Peyer's patch (tissue), 4 donors: ENCODE results near the gene ZXDC. TPM values are rescaled to one million over a fixed set of nuclear protein-coding genes. Genes with fewer than 3 reads are reported as not detected.
A peak's percentile ranks its signal among the peaks of the same experiment; 100 is the strongest.

Experiments used
- DNase-seq, 3 donors: peaks; one replicate each; pipeline ENCODE4 v3.0.0-alpha.2; 2017 to 2019
- H3K27ac ChIP-seq, 4 donors: fragments of 200-600 bp; sonication (generic); one replicate each; pipeline ENCODE4 v1.5.1; 2016 to 2019
- H3K27me3 ChIP-seq, 2 donors: fragments of 200-600 bp; sonication (generic); one replicate each; pipeline ENCODE4 v1.5.1; 2019
- H3K36me3 ChIP-seq, 3 donors: fragments of 200-600 bp; sonication (generic); one replicate each; pipeline ENCODE4 v1.5.1; 2016 to 2019
- H3K4me1 ChIP-seq, 4 donors: fragments of 200-600 bp; sonication (generic); one replicate each; pipeline ENCODE4 v1.5.1; 2016 to 2019
- H3K4me3 ChIP-seq, 4 donors: fragments of 200-600 bp; sonication (generic); 1 replicate in 3 of 4; 2 replicates in 1 of 4; pipeline ENCODE4 v1.5.1; 2016 to 2019; ENCODE audit warnings: mild to moderate bottlenecking in 1 of 4
- H3K9me3 ChIP-seq, 4 donors: fragments of 200-600 bp; sonication (generic); one replicate each; pipeline ENCODE4 v1.5.1; 2016 to 2019; ENCODE audit warnings: mild to moderate bottlenecking in 1 of 4
- POLR2A ChIP-seq, 2 donors: fragments of 450-650 bp; IDR thresholded peaks; one replicate each; pipeline ENCODE4 v1.5.1; 2017; ENCODE audit warnings: antibody characterized with exemption in 2 of 2, mild to moderate bottlenecking in 2 of 2, moderate library complexity in 2 of 2
- total RNA-seq, 4 donors: library from RNA; depleted of rRNA; stranded (reverse); fragments of >200 nt; gene quantifications; one replicate each; pipeline ENCODE4 v1.1.0, GENCODE V29; 2016
- TF ChIP-seq, protein P1 (sequence below), 6 experiments: fragments of 450-650 bp in 4 of 6; fragments of 200-600 bp in 2 of 6; sonication (generic) in 1 of 6; IDR thresholded peaks; one replicate each; pipeline ENCODE4 v1.5.1; 2017 to 2019; ENCODE audit warnings: antibody characterized with exemption in 6 of 6, mild to moderate bottlenecking in 3 of 6, moderate library complexity in 1 of 6

The ZXDC gene
- total RNA-seq, 4 donors from 2014 or later: 44.1 to 99.8 (median 67.5) TPM

DNA sequence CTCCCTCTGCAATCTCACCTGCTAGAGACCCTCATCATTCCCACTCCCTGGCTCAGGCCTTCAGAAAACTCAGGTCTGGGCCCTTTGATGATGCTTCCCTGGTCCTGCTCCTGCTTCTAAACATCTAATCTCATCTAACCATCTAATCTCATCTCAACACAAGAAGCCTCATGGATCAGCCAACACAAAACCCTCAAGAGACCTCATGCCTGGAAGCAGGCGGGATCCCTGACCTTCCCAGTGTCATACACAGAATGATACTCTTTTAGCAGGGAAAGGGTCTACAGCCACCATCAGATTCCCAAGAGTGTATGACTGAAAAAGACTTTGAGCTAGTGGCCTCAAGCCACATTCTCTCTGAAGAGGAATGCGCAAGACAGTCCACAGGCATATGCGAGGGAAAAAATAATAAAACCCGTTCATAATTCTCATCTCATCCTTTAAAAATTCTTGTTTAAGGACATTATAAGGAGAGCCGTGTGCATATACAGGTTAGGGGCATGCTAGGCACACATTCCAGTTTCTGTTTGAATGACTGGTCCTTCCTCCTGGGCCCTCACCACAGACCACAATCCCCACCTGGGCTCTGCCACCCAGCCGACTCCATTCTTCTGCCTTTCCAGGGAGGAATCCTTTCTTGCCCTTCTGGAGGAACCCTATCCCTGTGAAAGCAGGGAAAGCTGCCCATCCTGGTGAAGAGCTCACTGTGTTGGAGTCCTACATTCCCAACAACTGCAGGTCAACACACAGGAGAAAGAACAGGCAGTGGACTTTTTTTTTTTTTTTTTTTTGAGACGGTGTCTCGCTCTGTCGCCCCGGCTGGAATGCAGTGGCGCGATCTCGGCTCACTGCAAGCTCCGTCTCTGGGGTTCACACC, 2.2 kb downstream of the ZXDC start:
- Histone ChIP-seq H3K27me3 (no peaks in the 10 kb centered on the region), H3K27ac (no peak overlapping the region), H3K36me3 (peaks cover 3 to 34% (median 7%) of the 10 kb centered on the region in 3 donors), H3K4me3 (peak overlapping the region in 3 of 4 donors; percentile 71 to 98 (median 77)), H3K4me1 (peaks cover 7 to 37% (median 22%) of the 10 kb centered on the region in 4 donors), H3K9me3 (no peaks in the 10 kb centered on the region)
- peak in 1 of 3 donors; percentile 40 for DNase-seq
- TF ChIP-seq, protein P1, sequence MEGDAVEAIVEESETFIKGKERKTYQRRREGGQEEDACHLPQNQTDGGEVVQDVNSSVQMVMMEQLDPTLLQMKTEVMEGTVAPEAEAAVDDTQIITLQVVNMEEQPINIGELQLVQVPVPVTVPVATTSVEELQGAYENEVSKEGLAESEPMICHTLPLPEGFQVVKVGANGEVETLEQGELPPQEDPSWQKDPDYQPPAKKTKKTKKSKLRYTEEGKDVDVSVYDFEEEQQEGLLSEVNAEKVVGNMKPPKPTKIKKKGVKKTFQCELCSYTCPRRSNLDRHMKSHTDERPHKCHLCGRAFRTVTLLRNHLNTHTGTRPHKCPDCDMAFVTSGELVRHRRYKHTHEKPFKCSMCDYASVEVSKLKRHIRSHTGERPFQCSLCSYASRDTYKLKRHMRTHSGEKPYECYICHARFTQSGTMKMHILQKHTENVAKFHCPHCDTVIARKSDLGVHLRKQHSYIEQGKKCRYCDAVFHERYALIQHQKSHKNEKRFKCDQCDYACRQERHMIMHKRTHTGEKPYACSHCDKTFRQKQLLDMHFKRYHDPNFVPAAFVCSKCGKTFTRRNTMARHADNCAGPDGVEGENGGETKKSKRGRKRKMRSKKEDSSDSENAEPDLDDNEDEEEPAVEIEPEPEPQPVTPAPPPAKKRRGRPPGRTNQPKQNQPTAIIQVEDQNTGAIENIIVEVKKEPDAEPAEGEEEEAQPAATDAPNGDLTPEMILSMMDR (IDR thresholded peaks at IDR 0.05): no peak
- TF ChIP-seq POLR2A (IDR thresholded peaks at IDR 0.05): no peak

DNA sequence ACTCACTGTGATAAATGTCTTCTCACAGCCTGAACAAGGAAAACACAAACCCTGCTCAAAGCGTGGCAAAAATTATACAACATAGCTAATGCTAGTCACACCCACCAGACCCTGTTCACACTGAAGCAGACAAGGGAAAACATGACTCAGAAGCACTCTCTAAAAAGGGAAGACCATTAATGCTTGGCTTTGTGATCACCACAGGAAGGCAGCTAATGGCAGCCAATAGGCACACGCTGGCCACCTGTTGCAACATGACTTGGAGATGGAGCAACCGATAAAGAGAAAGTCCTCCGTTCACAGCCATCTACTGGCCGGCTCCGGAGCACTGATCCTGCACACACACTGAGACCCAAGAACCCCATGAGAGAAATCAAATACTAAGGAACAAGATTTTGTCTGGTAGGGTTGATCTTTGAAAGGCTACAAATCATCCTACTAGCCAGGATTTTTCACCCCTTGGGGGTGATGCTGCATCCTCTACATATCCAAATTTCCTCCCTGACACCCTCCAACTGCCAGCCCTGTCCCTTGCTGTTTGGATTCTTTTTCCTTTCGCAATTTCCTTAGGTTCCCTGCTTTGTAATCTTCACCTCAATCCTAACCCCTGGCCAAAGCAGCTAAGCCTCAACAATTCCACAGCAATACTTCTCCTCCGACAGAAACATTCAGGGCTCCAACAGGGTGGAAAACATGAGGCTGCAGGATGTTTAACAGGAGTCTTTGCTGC, 3.2 kb downstream of the ZXDC start:
- no peaks in the 10 kb centered on the region for H3K27me3 ChIP-seq
- H3K36me3 ChIP-seq: peaks cover 3 to 45% (median 7%) of the 10 kb centered on the region in 3 donors
- no peak overlapping the region for H3K27ac ChIP-seq
- peaks cover 7 to 37% (median 22%) of the 10 kb centered on the region in 4 donors for H3K4me1 ChIP-seq
- peak; percentile 36 to 81 (median 57) for DNase-seq
- H3K4me3 ChIP-seq: peak overlapping the region in 2 of 4 donors; percentile 13 to 71
- no peak for TF ChIP-seq POLR2A (IDR thresholded peaks at IDR 0.05)
- TF ChIP-seq, protein P1 (IDR thresholded peaks at IDR 0.05): no peak
- H3K9me3 ChIP-seq: no peaks in the 10 kb centered on the region

DNA sequence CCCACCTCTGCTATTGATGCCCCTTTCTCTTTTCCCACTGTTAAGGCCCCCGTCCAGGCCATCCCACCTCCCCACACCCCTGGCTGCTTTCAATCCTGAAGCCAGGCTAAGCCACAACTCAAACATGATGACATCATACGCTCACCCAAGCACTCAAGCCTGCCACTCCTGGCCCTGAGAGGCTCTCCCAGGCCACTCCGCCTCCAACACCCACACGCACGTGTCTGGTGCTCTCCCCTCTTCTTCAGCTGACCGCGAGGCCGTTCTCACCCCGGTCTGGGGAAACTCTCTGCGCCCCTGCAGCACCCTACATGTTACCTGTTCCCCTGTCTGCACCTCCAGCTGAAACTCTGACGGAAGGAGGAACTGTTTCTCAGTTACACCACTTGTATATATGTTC, 6.2 kb downstream of the ZXDC start:
- DNase-seq: peak in 2 of 3 donors; percentile 38 to 42
- peaks cover 3 to 74% (median 10%) of the 10 kb centered on the region in 3 donors for H3K36me3 ChIP-seq
- H3K27me3 ChIP-seq: no peaks in the 10 kb centered on the region
- H3K4me3 ChIP-seq: no peak overlapping the region
- peaks cover 7 to 30% (median 16%) of the 10 kb centered on the region in 4 donors for H3K4me1 ChIP-seq
- no peaks in the 10 kb centered on the region for H3K9me3 ChIP-seq
- no peak for TF ChIP-seq POLR2A (IDR thresholded peaks at IDR 0.05)
- TF ChIP-seq, protein P1 (IDR thresholded peaks at IDR 0.05): no peak
- no peak overlapping the region for H3K27ac ChIP-seq

DNA sequence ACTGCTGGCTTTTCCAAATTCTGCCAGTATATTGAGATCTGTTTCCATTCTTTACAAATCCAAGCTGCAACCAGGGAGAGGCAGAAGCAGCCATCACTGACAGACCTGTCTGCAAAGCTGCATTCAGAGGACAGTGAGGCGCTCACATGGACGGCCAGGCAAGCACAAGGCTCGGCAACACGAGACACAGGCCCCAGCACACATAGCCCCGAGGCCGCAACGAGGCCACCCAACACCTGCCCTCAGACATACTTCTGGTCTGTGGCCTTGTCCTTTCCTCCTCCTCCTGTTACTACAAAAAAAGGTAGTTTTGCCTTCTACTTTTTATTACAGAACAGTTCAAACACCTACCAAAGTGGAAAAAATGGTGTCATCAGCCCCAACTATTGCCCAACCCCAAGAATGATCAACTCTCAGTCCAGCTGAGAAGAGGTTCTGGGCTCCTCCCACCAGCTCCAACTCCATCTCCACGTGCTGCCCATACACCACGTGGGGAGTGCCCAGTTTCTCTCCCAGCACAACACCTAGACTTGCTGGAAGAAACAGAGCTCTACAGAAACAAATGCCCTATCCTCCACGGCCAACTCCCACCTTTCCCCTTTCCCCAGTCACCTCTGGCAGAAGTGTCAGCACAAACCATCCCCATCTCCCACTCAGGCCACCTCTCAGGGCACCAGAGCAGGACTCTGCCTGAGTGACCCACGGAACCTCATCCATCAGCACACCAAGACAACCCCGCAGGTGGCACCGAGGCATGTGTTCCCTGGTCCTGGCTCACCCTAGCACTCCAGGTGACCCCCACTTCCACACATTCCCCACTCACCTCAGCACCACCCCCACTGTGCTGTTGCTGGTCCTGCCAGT, 7.4 kb downstream of the ZXDC start:
- Histone ChIP-seq H3K4me1 (peaks cover under 1 to 18% (median 7%) of the 10 kb centered on the region in 4 donors), H3K27ac (no peak overlapping the region), H3K27me3 (no peaks in the 10 kb centered on the region), H3K36me3 (peaks cover 3 to 87% (median 10%) of the 10 kb centered on the region in 3 donors), H3K4me3 (no peak overlapping the region), H3K9me3 (no peaks in the 10 kb centered on the region)
- DNase-seq: peak in 1 of 3 donors; percentile 38
- TF ChIP-seq, protein P1 (IDR thresholded peaks at IDR 0.05): no peak
- TF ChIP-seq POLR2A (IDR thresholded peaks at IDR 0.05): no peak

DNA sequence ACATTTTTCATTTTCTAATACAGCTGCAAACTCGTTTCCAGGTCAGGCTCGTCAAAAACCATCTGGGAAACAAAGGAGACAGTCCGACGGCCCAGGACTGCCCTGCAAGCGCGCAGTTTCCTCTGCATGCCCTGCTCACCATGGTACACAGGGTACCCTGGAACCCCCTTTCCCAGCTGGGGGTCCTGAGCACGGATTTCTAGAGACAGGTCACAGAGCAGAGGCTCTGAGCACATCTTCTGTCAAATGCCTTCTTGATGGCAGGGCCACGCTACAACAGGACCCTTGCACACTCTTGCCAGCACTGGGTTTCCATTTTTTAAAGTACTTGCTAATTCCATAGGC, 8.1 kb downstream of the ZXDC start:
- Histone ChIP-seq H3K4me1 (peaks cover 0 to 11% (median 4%) of the 10 kb centered on the region in 4 donors), H3K27me3 (no peaks in the 10 kb centered on the region), H3K36me3 (peaks cover 3 to 93% (median 10%) of the 10 kb centered on the region in 3 donors), H3K4me3 (no peak overlapping the region), H3K27ac (no peak overlapping the region), H3K9me3 (no peaks in the 10 kb centered on the region)
- TF ChIP-seq, protein P1 (IDR thresholded peaks at IDR 0.05): no peak
- no peak for TF ChIP-seq POLR2A (IDR thresholded peaks at IDR 0.05)
- DNase-seq: peak in 1 of 3 donors; percentile 22
